Measurements from ENCODE around the gene GPBP1. TPM values are rescaled to one million over a fixed set of nuclear protein-coding genes. Genes with fewer than 3 reads are reported as not detected.
A peak's percentile ranks its signal among the peaks of the same experiment; 100 is the strongest.
"Not testable (repeated sequence)": the region's sequence is repeated elsewhere in the genome, so short reads cannot be mapped to it uniquely, and the experiment has no call there.

The GPBP1 gene
- polyA plus RNA-seq (ENCODE audit: insufficient read length in 3 of 3) = 100 to 1,000 TPM; 134 to 163 (median 161) TPM
- long read RNA-seq, donor 1, full-length matches to known transcripts = 6 of 6 reads
- long read RNA-seq, donor 1, partial matches to known transcripts = 0 of 6 reads
- long read RNA-seq, donor 1, other reads (novel, unspliced or antisense) = 0 of 6 reads
- long read RNA-seq, donor 2, full-length matches to known transcripts = 5 of 16 reads
- long read RNA-seq, donor 2, partial matches to known transcripts = 11 of 16 reads
- long read RNA-seq, donor 2, other reads (novel, unspliced or antisense) = 0 of 16 reads
- long read RNA-seq, donor 3, full-length matches to known transcripts = 8 of 25 reads
- long read RNA-seq, donor 3, partial matches to known transcripts = 17 of 25 reads
- long read RNA-seq, donor 3, other reads (novel, unspliced or antisense) = 0 of 25 reads
- long read RNA-seq, donor 4, transcript GPBP1-204 (12 exons, 2,857 nt) = major isoform, 7 of 16 reads
- long read RNA-seq, donor 4, partial matches to known transcripts = 8 of 16 reads
- long read RNA-seq, donor 4, other reads (novel, unspliced or antisense) = 0 of 16 reads
- long read RNA-seq, donor 5 = 0 reads
- long read RNA-seq, donor 6, partial matches to known transcripts = 15 of 18 reads
- long read RNA-seq, donor 6, other reads (novel, unspliced or antisense) = 0 of 18 reads
- long read RNA-seq, donor 7, full-length matches to known transcripts = 11 of 38 reads
- long read RNA-seq, donor 7, partial matches to known transcripts = 27 of 38 reads
- long read RNA-seq, donor 7, other reads (novel, unspliced or antisense) = 0 of 38 reads
- long read RNA-seq, donor 8 = 0 reads
- long read RNA-seq, donor 9, full-length matches to known transcripts = 10 of 25 reads
- long read RNA-seq, donor 9, partial matches to known transcripts = 15 of 25 reads
- long read RNA-seq, donor 9, other reads (novel, unspliced or antisense) = 0 of 25 reads
- long read RNA-seq, donor 10, full-length matches to known transcripts = 6 of 11 reads
- long read RNA-seq, donor 10, partial matches to known transcripts = 5 of 11 reads
- long read RNA-seq, donor 10, other reads (novel, unspliced or antisense) = 0 of 11 reads
- long read RNA-seq, donor 11, full-length matches to known transcripts = 4 of 16 reads
- long read RNA-seq, donor 11, partial matches to known transcripts = 12 of 16 reads
- long read RNA-seq, donor 11, other reads (novel, unspliced or antisense) = 0 of 16 reads
- long read RNA-seq, donor 12, full-length matches to known transcripts = 4 of 4 reads
- long read RNA-seq, donor 12, partial matches to known transcripts = 0 of 4 reads
- long read RNA-seq, donor 12, other reads (novel, unspliced or antisense) = 0 of 4 reads
- long read RNA-seq, donor 13 = 0 reads
- long read RNA-seq, donor 14, full-length matches to known transcripts = 7 of 23 reads
- long read RNA-seq, donor 14, partial matches to known transcripts = 16 of 23 reads
- long read RNA-seq, donor 14, other reads (novel, unspliced or antisense) = 0 of 23 reads
- long read RNA-seq, donor 15 = 0 reads
- long read RNA-seq, donor 16, full-length matches to known transcripts = 23 of 116 reads
- long read RNA-seq, donor 16, partial matches to known transcripts = 88 of 116 reads
- long read RNA-seq, donor 16, other reads (novel, unspliced or antisense) = 5 of 116 reads

- peak; percentile 97 to 99 (median 99) for DNase-seq (ENCODE audit: extremely low read depth in 1 of 11, low read depth in 9 of 11, low spot score in 4 of 11)
Observed at GRCh38 chr5:57173319-57174127, at the start of gene GPBP1. TSS of gene GPBP1 (plus strand) at chr5:57174059. CDS start at chr5:57214131, 40,072 bp downstream.

GRCh38 chr5:57128325-57128724 is 45.5 kb upstream of the GPBP1 start:
- DNase-seq (ENCODE audit: extremely low read depth in 1 of 11, low read depth in 9 of 11, low spot score in 4 of 11) = no peak

GRCh38 chr5:57133574-57133973 is 40.3 kb upstream of the GPBP1 start:
- no peak for DNase-seq (ENCODE audit: extremely low read depth in 1 of 11, low read depth in 9 of 11, low spot score in 4 of 11)

GRCh38 chr5:57137401-57137800 is 36.5 kb upstream of the GPBP1 start:
- no peak for DNase-seq (ENCODE audit: extremely low read depth in 1 of 11, low read depth in 9 of 11, low spot score in 4 of 11)

- DNase-seq (ENCODE audit: extremely low read depth in 1 of 11, low read depth in 9 of 11, low spot score in 4 of 11) = no peak
Observed at GRCh38 chr5:57152316-57152715, 21.5 kb upstream of the GPBP1 start.

GRCh38 chr5:57155033-57155432 is 18.8 kb upstream of the GPBP1 start:
- no peak for DNase-seq (ENCODE audit: extremely low read depth in 1 of 11, low read depth in 9 of 11, low spot score in 4 of 11)

- no peak for DNase-seq (ENCODE audit: extremely low read depth in 1 of 11, low read depth in 9 of 11, low spot score in 4 of 11)
Observed at GRCh38 chr5:57157131-57157530, 16.7 kb upstream of the GPBP1 start.

GRCh38 chr5:57157666-57158065 is 16.2 kb upstream of the GPBP1 start:
- no peak for DNase-seq (ENCODE audit: extremely low read depth in 1 of 11, low read depth in 9 of 11, low spot score in 4 of 11)

GRCh38 chr5:57163553-57164006 is 10.3 kb upstream of the GPBP1 start:
- DNase-seq (ENCODE audit: extremely low read depth in 1 of 11, low read depth in 9 of 11, low spot score in 4 of 11) = no peak

GRCh38 chr5:57164124-57164523 is 9.7 kb upstream of the GPBP1 start:
- DNase-seq (ENCODE audit: extremely low read depth in 1 of 11, low read depth in 9 of 11, low spot score in 4 of 11) = no peak

- DNase-seq (ENCODE audit: extremely low read depth in 1 of 11, low read depth in 9 of 11, low spot score in 4 of 11) = not testable (repeated sequence)
Observed at GRCh38 chr5:57165171-57165570, 8.7 kb upstream of the GPBP1 start.

GRCh38 chr5:57166276-57166675 is 7.6 kb upstream of the GPBP1 start:
- DNase-seq (ENCODE audit: extremely low read depth in 1 of 11, low read depth in 9 of 11, low spot score in 4 of 11) = no peak

GRCh38 chr5:57167201-57167600 is 6.7 kb upstream of the GPBP1 start:
- DNase-seq (ENCODE audit: extremely low read depth in 1 of 11, low read depth in 9 of 11, low spot score in 4 of 11) = no peak

GRCh38 chr5:57170116-57170515 is 3.7 kb upstream of the GPBP1 start:
- DNase-seq (ENCODE audit: extremely low read depth in 1 of 11, low read depth in 9 of 11, low spot score in 4 of 11) = not testable (repeated sequence)

- no peak for DNase-seq (ENCODE audit: extremely low read depth in 1 of 11, low read depth in 9 of 11, low spot score in 4 of 11)
Observed at GRCh38 chr5:57171816-57172465, 1.9 kb upstream of the GPBP1 start.

- DNase-seq (ENCODE audit: extremely low read depth in 1 of 11, low read depth in 9 of 11, low spot score in 4 of 11) = peak in 5 of 11 donors; percentile 10 to 25 (median 13)
Observed at GRCh38 chr5:57172466-57173318, 1.2 kb upstream of the GPBP1 start.
